Lower leg skin (tissue), 4 donors: ENCODE data around the gene FXYD1. TPM values are rescaled to one million over a fixed set of nuclear protein-coding genes. Genes with fewer than 3 reads are reported as not detected.

Experiments used
- DNase-seq, 2 donors: peaks; one replicate each; pipeline ENCODE4 v3.0.0-alpha.2; 2019; ENCODE audit warnings: low spot score in 2 of 2
- H3K4me3 ChIP-seq: fragments of 200-600 bp; sonication (generic); 2 replicates; pipeline ENCODE4 v1.5.1; 2017; ENCODE audit warnings: mild to moderate bottlenecking, low read depth; ENCODE audit not compliant: poor library complexity, severe bottlenecking
- CTCF ChIP-seq, 3 donors: fragments of 450-650 bp; IDR thresholded peaks; one replicate each; pipeline ENCODE4 v1.5.1; 2016; ENCODE audit warnings: antibody characterized with exemption in 3 of 3, mild to moderate bottlenecking in 3 of 3, moderate library complexity in 2 of 3
- POLR2A ChIP-seq, 2 donors: fragments of 450-650 bp; IDR thresholded peaks; one replicate each; pipeline ENCODE4 v1.6.1; 2016 to 2017; ENCODE audit warnings: antibody characterized with exemption in 2 of 2, mild to moderate bottlenecking in 1 of 2, moderate library complexity in 1 of 2
- WGBS, 2 donors: methylation state at CpG; one replicate each; pipeline ENCODE4 v1.1.5; 2018; 5-methylcytosine and 5-hydroxymethylcytosine counted together
- intact Hi-C: fragments of 100-400 bp; cut with DNase I; formaldehyde crosslinking; loops from one replicate; pipeline ENCODE4 v1.15.0; 2023; ENCODE audit warnings: low total_unique reads
- total RNA-seq, 4 donors: library from RNA; depleted of rRNA; stranded (reverse); fragments of >200 nt; gene quantifications; one replicate each; pipeline ENCODE4 v1.1.0, GENCODE V29; 2016

FXYD1 gene
- total RNA-seq, 4 donors from 2014 or later = 5.5 to 20.9 (median 6.5) TPM; not detected in 1

- DNase-seq = no peak
- intact Hi-C loops = no loop called here
- 34 to 50% methylated on average over 8 to 9 of the region's 9 CpGs for WGBS, 2 donors
- H3K4me3 ChIP-seq = no peak overlapping the region
- TF ChIP-seq CTCF (IDR thresholded peaks at IDR 0.05) = no peak
- no peak for TF ChIP-seq POLR2A (IDR thresholded peaks at IDR 0.05)
These were observed 27.6 kb upstream of the FXYD1 start for GRCh38 chr19:35110974-35111373.

- intact Hi-C loops = no loop called here
These were observed 25.5 kb upstream of the FXYD1 start for GRCh38 chr19:35112995-35113688.

GRCh38 chr19:35114353-35115176 is 24.1 kb upstream of the FXYD1 start:
- TF ChIP-seq CTCF (IDR thresholded peaks at IDR 0.05) (peak in 1 of 3 donors; percentile 91), POLR2A (IDR thresholded peaks at IDR 0.05) (no peak)
- H3K4me3 ChIP-seq = no peak overlapping the region
- WGBS, 2 donors = 4 to 7% methylated on average over 23 of the region's 23 CpGs
- peak; percentile 82 to 95 for DNase-seq
- intact Hi-C loops = no loop called here

More at GRCh38 chr19:35112995-35113688, 25.5 kb upstream of the FXYD1 start:
- TF ChIP-seq POLR2A (IDR thresholded peaks at IDR 0.05) (no peak), CTCF (IDR thresholded peaks at IDR 0.05) (no peak)
- no peak overlapping the region for H3K4me3 ChIP-seq
- 77 to 78% methylated on average over 15 of the region's 15 CpGs for WGBS, 2 donors
- DNase-seq = no peak

GRCh38 chr19:35115177-35115951 is 23.3 kb upstream of the FXYD1 start, which contains the start of gene FXYD3:
Gene FXYD3 (plus strand): TSS chr19:35115823. CDS start chr19:35119377, 3,554 bp downstream.
- DNase-seq = no peak
- H3K4me3 ChIP-seq = peak within 1 kb of the TSS; percentile 36
- intact Hi-C loops = no loop called here
- 27 to 28% methylated on average over 11 to 14 of the region's 14 CpGs for WGBS, 2 donors
- no peak for TF ChIP-seq POLR2A (IDR thresholded peaks at IDR 0.05)
- no peak for TF ChIP-seq CTCF (IDR thresholded peaks at IDR 0.05)

GRCh38 chr19:35116072-35116801 is 22.4 kb upstream of the FXYD1 start:
- 53 to 60% methylated on average over 13 of the region's 13 CpGs for WGBS, 2 donors
- peak overlapping the region; percentile 36 for H3K4me3 ChIP-seq
- intact Hi-C loops = no loop called here
- peak; percentile 77 to 89 for DNase-seq
- TF ChIP-seq CTCF (IDR thresholded peaks at IDR 0.05) = no peak
- no peak for TF ChIP-seq POLR2A (IDR thresholded peaks at IDR 0.05)
